Hepatocyte (in vitro differentiated cells): ENCODE data around the gene DDX17. TPM values are rescaled to one million over a fixed set of nuclear protein-coding genes. Genes with fewer than 3 reads are reported as not detected.
A peak's percentile ranks its signal among the peaks of the same experiment; 100 is the strongest.

Source experiments
- DNase-seq: peaks from one replicate; pipeline ENCODE4 v3.0.0-alpha.2; 2016; ENCODE audit warnings: low spot score
- H2AFZ ChIP-seq: fragments of 200-600 bp; sonication (generic); 2 replicates; pipeline ENCODE4 v1.6.0; 2016; ENCODE audit warnings: antibody characterized with exemption, mild to moderate bottlenecking
- H3K27ac ChIP-seq: fragments of 200-600 bp; sonication (generic); 2 replicates; pipeline ENCODE4 v1.5.1; 2016; ENCODE audit warnings: mild to moderate bottlenecking
- H3K27me3 ChIP-seq: fragments of 200-600 bp; sonication (generic); 2 replicates; pipeline ENCODE4 v1.6.1; 2016
- H3K36me3 ChIP-seq: fragments of 200-600 bp; sonication (generic); replicated peaks from 2 replicates; pipeline ENCODE4 v1.5.1; 2016; ENCODE audit warnings: low read depth; ENCODE audit not compliant: insufficient read depth
- H3K4me1 ChIP-seq: fragments of 200-600 bp; sonication (generic); 2 replicates; pipeline ENCODE4 v1.5.1; 2016; ENCODE audit warnings: mild to moderate bottlenecking, moderate library complexity; ENCODE audit not compliant: insufficient read depth
- H3K4me2 ChIP-seq: fragments of 200-600 bp; sonication (generic); 2 replicates; pipeline ENCODE4 v1.6.0; 2016
- H3K4me3 ChIP-seq: fragments of 200-600 bp; sonication (generic); 2 replicates; pipeline ENCODE4 v1.5.1; 2016; ENCODE audit warnings: mild to moderate bottlenecking
- H3K79me2 ChIP-seq: fragments of 200-600 bp; sonication (generic); 2 replicates; pipeline ENCODE4 v1.6.0; 2017; ENCODE audit warnings: mild to moderate bottlenecking
- H3K9me2 ChIP-seq: fragments of 200-600 bp; sonication (generic); replicated peaks from 2 replicates; pipeline ENCODE4 v1.6.0; 2017; ENCODE audit warnings: mild to moderate bottlenecking; ENCODE audit not compliant: insufficient read depth
- H3K9me3 ChIP-seq: fragments of 200-600 bp; sonication (generic); 2 replicates; pipeline ENCODE4 v1.5.1; 2016; ENCODE audit warnings: low read depth, mild to moderate bottlenecking
- H4K20me1 ChIP-seq: fragments of 200-600 bp; sonication (generic); 2 replicates; pipeline ENCODE4 v1.6.0; 2016; ENCODE audit warnings: mild to moderate bottlenecking; ENCODE audit not compliant: insufficient read depth, poor library complexity, severe bottlenecking
- CTCF ChIP-seq: fragments of 200-600 bp; sonication (generic); IDR thresholded peaks from 2 replicates; pipeline ENCODE4 v1.5.1; 2016; ENCODE audit warnings: antibody characterized with exemption, mild to moderate bottlenecking; ENCODE audit not compliant: poor library complexity
- EZH2 ChIP-seq: fragments of 200-600 bp; sonication (generic); IDR thresholded peaks from 2 replicates; pipeline ENCODE4 v1.6.1; 2016; ENCODE audit warnings: antibody characterized with exemption, mild to moderate bottlenecking, borderline replicate concordance
- EZH2phosphoT487 ChIP-seq: fragments of 200-600 bp; sonication (generic); IDR thresholded peaks from one replicate; pipeline ENCODE4 v1.6.1; 2018; ENCODE audit warnings: antibody characterized with exemption, mild to moderate bottlenecking, low read depth, moderate library complexity; ENCODE audit not compliant: unreplicated experiment, severe bottlenecking
- WGBS: methylation state at CpG from one replicate; pipeline ENCODE4 v1.1.6; 2016; ENCODE audit warnings: low lambda C conversion rate; ENCODE audit errors: missing lambda C conversion rate; 5-methylcytosine and 5-hydroxymethylcytosine counted together
- polyA plus RNA-seq: library from polyadenylated mRNA; unstranded; fragments of >200 nt; fragmentation: Nextera tagmentation; extraction: Ambion mirVana; gene quantifications from 2 replicates; pipeline ENCODE4 v1.2.1, GENCODE V29; 2016
- total RNA-seq: library from RNA; depleted of rRNA; stranded (reverse); fragments of >200 nt; gene quantifications from 2 replicates; pipeline ENCODE4 v1.2.3, GENCODE V29; 2014

Gene DDX17
- total and polyA plus RNA-seq, 2 experiments from 2014 or later = 42.3 to 432 TPM

GRCh38 chr22:38504731-38505540 lies 1.2 kb downstream of the DDX17 start:
- H3K36me3 ChIP-seq = no peaks in the 10 kb centered on the region
- DNase-seq = peak; percentile 70
- no peaks in the 10 kb centered on the region for H3K9me2 ChIP-seq
- H3K4me3 ChIP-seq = peak overlapping the region; percentile 52
- peak overlapping the region; percentile 47 for H2AFZ ChIP-seq
- H3K27ac ChIP-seq = peak overlapping the region; percentile 99
- no peaks in the 10 kb centered on the region for H3K27me3 ChIP-seq
- WGBS = 1% methylated on average over 35 of the region's 35 CpGs
- H3K4me2 ChIP-seq = peak overlapping the region; percentile 85
- no peak for TF ChIP-seq EZH2phosphoT487
- TF ChIP-seq CTCF = no peak
- TF ChIP-seq EZH2 = no peak
- peaks cover 10% of the 10 kb centered on the region for H3K4me1 ChIP-seq
- H4K20me1 ChIP-seq = peaks cover 52% of the 10 kb centered on the region
- peaks cover 62% of the 10 kb centered on the region for H3K79me2 ChIP-seq
- no peaks in the 10 kb centered on the region for H3K9me3 ChIP-seq

GRCh38 chr22:38503021-38503420 lies 3.1 kb downstream of the DDX17 start:
- peaks cover 10% of the 10 kb centered on the region for H3K4me1 ChIP-seq
- H3K27ac ChIP-seq = peak overlapping the region; percentile 6
- no peaks in the 10 kb centered on the region for H3K9me3 ChIP-seq
- DNase-seq = no peak
- peaks cover 81% of the 10 kb centered on the region for H3K79me2 ChIP-seq
- 47% methylated on average over 4 of the region's 4 CpGs for WGBS
- H3K4me2 ChIP-seq = peak overlapping the region; percentile 85
- TF ChIP-seq EZH2phosphoT487 (no peak), EZH2 (no peak), CTCF (no peak)
- peaks cover 70% of the 10 kb centered on the region for H4K20me1 ChIP-seq
- H2AFZ ChIP-seq = no peak overlapping the region
- H3K9me2 ChIP-seq = no peaks in the 10 kb centered on the region
- H3K27me3 ChIP-seq = no peaks in the 10 kb centered on the region
- peak overlapping the region; percentile 52 for H3K4me3 ChIP-seq
- H3K36me3 ChIP-seq = no peaks in the 10 kb centered on the region

- Histone ChIP-seq H3K4me2 (peak overlapping the region; percentile 85), H3K27me3 (no peaks in the 10 kb centered on the region), H3K27ac (peak overlapping the region; percentile 6), H3K4me1 (peaks cover 8% of the 10 kb centered on the region), H3K36me3 (no peaks in the 10 kb centered on the region), H3K79me2 (peaks cover 86% of the 10 kb centered on the region), H3K9me3 (no peaks in the 10 kb centered on the region), H3K9me2 (no peaks in the 10 kb centered on the region), H4K20me1 (peaks cover 75% of the 10 kb centered on the region), H2AFZ (no peak overlapping the region), H3K4me3 (peak overlapping the region; percentile 52)
- 87% methylated on average over 10 of the region's 10 CpGs for WGBS
- TF ChIP-seq EZH2phosphoT487 (no peak), CTCF (no peak), EZH2 (no peak)
- no peak for DNase-seq
These were observed 4.1 kb downstream of the DDX17 start for GRCh38 chr22:38501797-38502672.
